IMR-90 (cell line): ENCODE measurements around the gene PRLH. TPM values are rescaled to one million over a fixed set of nuclear protein-coding genes. Genes with fewer than 3 reads are reported as not detected.

ENCODE experiments used
- ATAC-seq: fragments of 200-7000 bp; cut with Tn5 transposase; 2 replicates; pipeline ENCODE4 v1.9.1; 2020; ENCODE audit warnings: low read depth, mild to moderate bottlenecking, moderate library complexity
- BruUV-seq: library from RNA; stranded (reverse); fragments of 400-500 nt; replicated peaks from 2 replicates; lab custom pipeline; 2021; lab: Mats Ljungman, UMichigan
- CTCF ChIA-PET: fragments of 300-600 bp; formaldehyde crosslinking; extraction: SDS; loops from one replicate; lab custom pipeline; 2021; ENCODE audit warnings: antibody characterized with exemption; lab: Yijun Ruan, JAX
- POLR2A ChIA-PET: fragments of 300-600 bp; sonication (Branson Sonifier 250); formaldehyde crosslinking; loops from one replicate; lab custom pipeline; 2022; ENCODE audit warnings: antibody characterized with exemption; ENCODE audit not compliant: unreplicated experiment; lab: Charles Lee
- DNase-seq: peaks from one replicate; pipeline ENCODE4 v3.0.0; 2013
- H2AFZ ChIP-seq: replicated peaks from 2 replicates; pipeline ENCODE3; 2013; ENCODE audit warnings: low read length, mild to moderate bottlenecking; ENCODE audit not compliant: poor library complexity
- H2AK5ac ChIP-seq: 2 replicates; pipeline ENCODE4 v1.6.1; 2013; ENCODE audit warnings: low read depth, low read length, inconsistent platforms
- H2AK9ac ChIP-seq: replicated peaks from 2 replicates; pipeline ENCODE3; 2013; ENCODE audit warnings: mild to moderate bottlenecking, low read depth, low read length, moderate library complexity; ENCODE audit not compliant: poor library complexity
- H2BK120ac ChIP-seq: 2 replicates; pipeline ENCODE4 v1.6.1; 2013; ENCODE audit warnings: low read depth, low read length, inconsistent platforms
- H2BK15ac ChIP-seq: 3 replicates; pipeline ENCODE4 v1.6.1; 2013; ENCODE audit warnings: low read depth, low read length, inconsistent platforms
- H2BK20ac ChIP-seq: 2 replicates; pipeline ENCODE4 v1.6.1; 2013; ENCODE audit warnings: low read depth, mild to moderate bottlenecking, inconsistent platforms, low read length, moderate library complexity
- H2BK5ac ChIP-seq: 2 replicates; pipeline ENCODE4 v1.6.1; 2013; ENCODE audit warnings: mild to moderate bottlenecking, low read depth, low read length, inconsistent platforms; ENCODE audit not compliant: poor library complexity, severe bottlenecking
- H3K14ac ChIP-seq: replicated peaks from 2 replicates; pipeline ENCODE4 v1.6.1; 2013; ENCODE audit warnings: low read depth, low read length, inconsistent platforms
- H3K18ac ChIP-seq: 2 replicates; pipeline ENCODE4 v1.6.1; 2013; ENCODE audit warnings: low read depth, low read length, control low read depth
- H3K23ac ChIP-seq: 2 replicates; pipeline ENCODE4 v1.6.1; 2013; ENCODE audit warnings: low read depth, low read length, inconsistent platforms
- H3K27ac ChIP-seq: 2 replicates; pipeline ENCODE4 v1.5.1; 2013; ENCODE audit warnings: mild to moderate bottlenecking, control low read depth, low read length; ENCODE audit not compliant: insufficient read depth
- H3K27me3 ChIP-seq: 2 replicates; pipeline ENCODE4 v1.6.1; 2013; ENCODE audit warnings: low read length; ENCODE audit not compliant: control insufficient read depth, insufficient read depth
- H3K36me3 ChIP-seq: 2 replicates; pipeline ENCODE4 v1.6.1; 2013; ENCODE audit warnings: low read length, mixed read lengths; ENCODE audit not compliant: control insufficient read depth, insufficient read depth
- H3K4ac ChIP-seq: 2 replicates; pipeline ENCODE4 v1.6.1; 2013; ENCODE audit warnings: low read depth, low read length, inconsistent platforms
- H3K4me1 ChIP-seq: 2 replicates; pipeline ENCODE4 v1.6.1; 2013; ENCODE audit warnings: low read length, mixed read lengths; ENCODE audit not compliant: control insufficient read depth, insufficient read depth
- H3K4me2 ChIP-seq: 2 replicates; pipeline ENCODE4 v1.6.1; 2013; ENCODE audit warnings: low read depth, mild to moderate bottlenecking, control low read depth, low read length, moderate library complexity
- H3K4me3 ChIP-seq: 2 replicates; pipeline ENCODE4 v1.5.1; 2013; ENCODE audit warnings: low read depth, mild to moderate bottlenecking, control low read depth, low read length, moderate library complexity; ENCODE audit not compliant: insufficient read depth
- H3K56ac ChIP-seq: 2 replicates; pipeline ENCODE4 v1.6.1; 2013; ENCODE audit warnings: low read length, inconsistent platforms; ENCODE audit not compliant: insufficient read depth; ENCODE audit errors: extremely low read depth
- H3K79me1 ChIP-seq, 2 experiments: 2 replicates each; pipeline ENCODE4 v1.6.1; 2013; ENCODE audit warnings: low read length in 2 of 2, inconsistent platforms in 1 of 2, low read depth in 1 of 2
- H3K9ac ChIP-seq: 2 replicates; pipeline ENCODE4 v1.6.1; 2013; ENCODE audit warnings: low read depth, low read length, control low read depth
- H3K9me1 ChIP-seq: 2 replicates; pipeline ENCODE4 v1.6.1; 2013; ENCODE audit warnings: low read length, inconsistent platforms; ENCODE audit not compliant: insufficient read depth
- H3K9me3 ChIP-seq: 2 replicates; pipeline ENCODE4 v1.6.1; 2013; ENCODE audit warnings: low read length; ENCODE audit not compliant: control insufficient read depth, insufficient read depth
- H4K20me1 ChIP-seq: 2 replicates; pipeline ENCODE4 v1.6.1; 2013; ENCODE audit warnings: low read length, inconsistent platforms; ENCODE audit not compliant: insufficient read depth
- H4K5ac ChIP-seq: 2 replicates; pipeline ENCODE4 v1.6.1; 2013; ENCODE audit warnings: mild to moderate bottlenecking, low read depth, low read length, control low read depth
- H4K8ac ChIP-seq, 2 experiments: 2 replicates each; pipeline ENCODE4 v1.6.1; 2013; ENCODE audit warnings: low read depth in 2 of 2, low read length in 2 of 2, control low read depth in 1 of 2, inconsistent platforms in 1 of 2
- H4K91ac ChIP-seq: 2 replicates; pipeline ENCODE4 v1.6.1; 2013; ENCODE audit warnings: low read depth, low read length, inconsistent platforms; ENCODE audit not compliant: insufficient read depth
- BHLHE40 ChIP-seq: fragments of 150-350 bp; IDR thresholded peaks from 2 replicates; pipeline ENCODE4 v1.6.1; 2016; ENCODE audit warnings: mild to moderate bottlenecking, low read depth, low read length
- CEBPB ChIP-seq: IDR thresholded peaks from 2 replicates; pipeline ENCODE4 v1.6.1; 2012; ENCODE audit warnings: low read depth, low read length, improper control_type of control experiment
- FOS ChIP-seq: fragments of 150-350 bp; IDR thresholded peaks from 2 replicates; pipeline ENCODE4 v1.6.1; 2016; ENCODE audit warnings: low read depth, low read length
- MAZ ChIP-seq: IDR thresholded peaks from 2 replicates; pipeline ENCODE4 v1.6.1; 2012; ENCODE audit warnings: low read depth, mild to moderate bottlenecking, low read length, improper control_type of control experiment, moderate library complexity, borderline replicate concordance
- MXI1 ChIP-seq: IDR thresholded peaks from 2 replicates; pipeline ENCODE4 v1.6.1; 2012; ENCODE audit warnings: low read depth, mild to moderate bottlenecking, low read length, moderate library complexity, borderline replicate concordance
- POLR2A ChIP-seq: IDR thresholded peaks from 2 replicates; pipeline ENCODE4 v1.6.1; 2012; ENCODE audit warnings: mild to moderate bottlenecking, low read depth, low read length
- RCOR1 ChIP-seq: IDR thresholded peaks from 2 replicates; pipeline ENCODE4 v1.6.1; 2012; ENCODE audit warnings: mild to moderate bottlenecking, low read length, improper control_type of control experiment; ENCODE audit not compliant: insufficient replicate concordance
- RFX5 ChIP-seq: IDR thresholded peaks from 2 replicates; pipeline ENCODE4 v1.8.0; 2012; ENCODE audit warnings: low read depth, mild to moderate bottlenecking, low read length, moderate library complexity
- WGBS, 2 experiments: methylation state at CpG; one replicate each; pipeline versions ENCODE4 v1.1.5 to v1.1.7; 2013; ENCODE audit warnings: missing lambda C conversion rate in 2 of 2; ENCODE audit not compliant: insufficient read length in 1 of 2; ENCODE audit errors: extremely low coverage in 2 of 2; 5-methylcytosine and 5-hydroxymethylcytosine counted together
- dilution Hi-C: fragments of 300-500 bp; cut with HindIII; formaldehyde crosslinking; loops from one replicate; pipeline ENCODE4 v1.14.3; 2018; ENCODE audit warnings: low sequenced_read_pairs; ENCODE audit not compliant: unreplicated experiment
- in situ Hi-C: fragments of 300-500 bp; cut with MboI; formaldehyde crosslinking; loops from 3 replicates; pipeline ENCODE4 v1.14.3; 2019; ENCODE audit warnings: low sequenced_read_pairs, inconsistent platforms, mixed read lengths
- intact Hi-C: fragments of 100-400 bp; cut with micrococcal nuclease; formaldehyde crosslinking; loops from 2 replicates; pipeline ENCODE4 v1.10.0; 2022
- polyA plus RNA-seq, 3 experiments: library from polyadenylated mRNA; depleted of rRNA; stranded (reverse); fragments of >200 nt; gene quantifications; 2 replicates each; pipeline ENCODE4 v1.2.3, GENCODE V29; 2012; ENCODE audit warnings: low replicate concordance in 1 of 3
- total RNA-seq: library from RNA; depleted of rRNA; stranded (reverse); fragments of >200 nt; gene quantifications from 2 replicates; pipeline ENCODE4 v1.2.3, GENCODE V29; 2012

Gene PRLH
- total and polyA plus RNA-seq, 2 of the 4 experiments (the other 2 are of a cell fraction) = not detected

DNA sequence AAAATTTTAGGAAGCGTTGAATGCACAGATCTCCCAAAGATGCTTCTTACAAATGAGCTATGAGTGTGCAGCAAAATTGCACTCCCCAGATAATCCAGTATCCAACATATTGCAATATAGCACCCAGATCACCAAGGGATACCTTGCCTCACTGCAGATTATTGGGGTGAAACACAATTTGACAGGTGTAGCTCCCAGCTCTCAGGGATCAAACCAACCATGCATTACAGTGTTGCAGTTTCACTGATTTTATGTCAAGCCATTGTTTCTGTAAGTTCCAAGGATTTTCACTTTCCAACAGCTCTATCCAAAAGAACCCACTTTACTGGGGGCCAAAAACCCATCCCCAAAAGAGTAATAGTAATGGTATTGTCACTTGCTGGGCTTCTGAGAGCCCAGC is 10.8 kb upstream of the PRLH start:
- Histone ChIP-seq H3K56ac (no peak overlapping the region), H3K9me3 (peaks cover 6% of the 10 kb centered on the region), H2BK5ac (no peak overlapping the region), H2BK120ac (no peak overlapping the region), H3K4me3 (no peak overlapping the region), H2AK5ac (no peak overlapping the region), H3K27ac (no peak overlapping the region), H3K4me2 (no peak overlapping the region), H3K36me3 (peaks cover 6% of the 10 kb centered on the region), H4K8ac (no peak overlapping the region), H2BK15ac (no peak overlapping the region), H4K5ac (no peak overlapping the region), H3K18ac (no peak overlapping the region), H3K9me1 (0 out of 2 replicates have a peak, but pooled peaks cover 6% of the 10 kb centered on the region), H3K23ac (no peak overlapping the region), H3K4me1 (peaks cover 9% of the 10 kb centered on the region; the same call in 1 of the 2 replicates), H2AFZ (no peak overlapping the region), H4K20me1 (0 out of 2 replicates have a peak, but pooled peaks cover 9% of the 10 kb centered on the region), H3K79me1 (no peaks in the 10 kb centered on the region), H2AK9ac (no peak overlapping the region), H4K91ac (no peak overlapping the region), H3K27me3 (no peaks in the 10 kb centered on the region), H2BK20ac (no peak overlapping the region), H3K14ac (no peak overlapping the region), H3K9ac (no peak overlapping the region), H3K4ac (no peak overlapping the region)
- WGBS, 2 experiments = no CpG with 5 or more reads among the region's 1 CpG
- in situ Hi-C loops (loop anchor here (25.0 kb wide), 2 partner anchors 1043 to 1218 kb away; a partner anchor contains a TSS), intact Hi-C loops (no loop called here), dilution Hi-C loops (no loop called here)
- ChIA-PET CTCF (interaction anchor here (1.1 kb wide), 1 partner anchor 43 kb away, joined by 4 read pairs; no protein-coding TSS in a partner anchor), POLR2A (interaction anchor here (0.7 kb wide), 1 partner anchor 383 kb away, joined by 3 read pairs; no protein-coding TSS in a partner anchor)
- TF ChIP-seq FOS (no peak), BHLHE40 (no peak), POLR2A (no peak), MAZ (no peak), CEBPB (no peak), RCOR1 (no peak), RFX5 (no peak), MXI1 (no peak)
- DNase-seq (no peak), ATAC-seq (no peak)
- BruUV-seq = no TSS peak
